ENCODE measurements around the gene HSPB3.

- no peak for TF ChIP-seq CTCF (conservative IDR thresholded peaks at IDR 0.05 in 1 of 2, IDR thresholded peaks at IDR 0.05 in 1 of 2; ENCODE audit: low read depth in 1 of 2, low read length in 2 of 2)
- no peak for TF ChIP-seq EZH2 (IDR thresholded peaks at IDR 0.05; ENCODE audit: low read length, missing control alignments)
Measured at GRCh38 chr5:54460181-54460919, 4.9 kb downstream of the HSPB3 start.
